WTC11 (cell line): ENCODE results near the gene ZFHX3. TPM values are rescaled to one million over a fixed set of nuclear protein-coding genes. Genes with fewer than 3 reads are reported as not detected.

ENCODE experiments used
- ATAC-seq: fragments of 200-7000 bp; cut with Tn5 transposase; 2 replicates; pipeline ENCODE4 v1.10.0; 2021; ENCODE audit warnings: mild to moderate bottlenecking, moderate library complexity
- CTCF ChIA-PET: fragments of 300-600 bp; sonication (Branson Sonifier 250); formaldehyde crosslinking; loops from one replicate; lab custom pipeline; 2021; ENCODE audit warnings: antibody characterized with exemption; lab: Charles Lee
- POLR2A ChIA-PET: fragments of 350-600 bp; sonication (Branson Sonifier 250); formaldehyde crosslinking; loops from one replicate; lab custom pipeline; 2021; ENCODE audit warnings: antibody characterized with exemption; lab: Charles Lee
- DNase-seq: peaks from one replicate; pipeline ENCODE4 v3.0.0; 2021; ENCODE audit warnings: low spot score
- H3K27ac Mint-ChIP-seq: 2 replicates; pipeline ENCODE4 v1.8.0; 2021; ENCODE audit warnings: mixed read lengths
- H3K27me3 Mint-ChIP-seq: 2 replicates; pipeline ENCODE4 v1.8.0; 2021; ENCODE audit warnings: low read depth, mild to moderate bottlenecking, moderate library complexity, mixed read lengths
- H3K36me3 Mint-ChIP-seq: 2 replicates; pipeline ENCODE4 v1.8.0; 2021; ENCODE audit warnings: mixed read lengths
- H3K4me1 Mint-ChIP-seq: 2 replicates; pipeline ENCODE4 v1.8.0; 2022; ENCODE audit warnings: mixed read lengths
- H3K4me3 Mint-ChIP-seq: 2 replicates; pipeline ENCODE4 v1.8.0; 2021; ENCODE audit warnings: mild to moderate bottlenecking, moderate library complexity, mixed read lengths
- H3K9me3 Mint-ChIP-seq: 2 replicates; pipeline ENCODE4 v1.8.0; 2021; ENCODE audit warnings: mixed read lengths
- E2F4 ChIP-seq: sonication (generic); formaldehyde crosslinking; IDR thresholded peaks from 2 replicates; pipeline ENCODE4 v1.8.1; 2022; ENCODE audit warnings: low read depth, mild to moderate bottlenecking, moderate library complexity, missing genetic modification reagents, borderline replicate concordance
- E2F5 ChIP-seq: sonication (generic); formaldehyde crosslinking; IDR thresholded peaks from 2 replicates; pipeline ENCODE4 v1.8.1; 2022; ENCODE audit warnings: mild to moderate bottlenecking, moderate library complexity, missing genetic modification reagents
- FOXP1 ChIP-seq: sonication (generic); formaldehyde crosslinking; IDR thresholded peaks from 2 replicates; pipeline ENCODE4 v1.8.0; 2022; ENCODE audit warnings: missing genetic modification reagents, mild to moderate bottlenecking, moderate library complexity, borderline replicate concordance
- HMGXB4 ChIP-seq: sonication (generic); formaldehyde crosslinking; IDR thresholded peaks from 2 replicates; pipeline ENCODE4 v1.8.1; 2023; ENCODE audit warnings: mild to moderate bottlenecking, moderate library complexity, missing genetic modification reagents
- IRF2 ChIP-seq: sonication (generic); formaldehyde crosslinking; IDR thresholded peaks from 2 replicates; pipeline ENCODE4 v1.8.0; 2022; ENCODE audit warnings: low read depth, missing genetic modification reagents, borderline replicate concordance
- KAT7 ChIP-seq: sonication (generic); formaldehyde crosslinking; IDR thresholded peaks from 2 replicates; pipeline ENCODE4 v1.8.1; 2023; ENCODE audit warnings: missing genetic modification reagents, mild to moderate bottlenecking, borderline replicate concordance
- NFYB ChIP-seq: sonication (generic); formaldehyde crosslinking; conservative IDR thresholded peaks from 2 replicates; pipeline ENCODE4 v1.8.0; 2022; ENCODE audit warnings: low read depth, missing genetic modification reagents
- OVOL2 ChIP-seq: fragments of 250-450 bp; sonication (Bioruptor Pico); IDR thresholded peaks from 2 replicates; pipeline ENCODE4 v1.9.0; 2021; ENCODE audit warnings: mild to moderate bottlenecking, borderline replicate concordance
- RELA ChIP-seq: sonication (generic); formaldehyde crosslinking; IDR thresholded peaks from 2 replicates; pipeline ENCODE4 v1.8.1; 2022; ENCODE audit warnings: missing genetic modification reagents, mild to moderate bottlenecking, borderline replicate concordance
- SOX15 ChIP-seq: fragments of 250-450 bp; sonication (Bioruptor Pico); IDR thresholded peaks from 2 replicates; pipeline ENCODE4 v1.9.0; 2021; ENCODE audit warnings: mild to moderate bottlenecking
- TEAD4 ChIP-seq: sonication (generic); formaldehyde crosslinking; IDR thresholded peaks from 2 replicates; pipeline ENCODE4 v1.8.0; 2022; ENCODE audit warnings: mild to moderate bottlenecking, missing genetic modification reagents
- ZNF121 ChIP-seq: sonication (generic); formaldehyde crosslinking; IDR thresholded peaks from 2 replicates; pipeline ENCODE4 v1.8.0; 2023; ENCODE audit warnings: missing genetic modification reagents
- ZNF317 ChIP-seq: sonication (generic); formaldehyde crosslinking; IDR thresholded peaks from 2 replicates; pipeline ENCODE4 v1.8.1; 2023; ENCODE audit warnings: low read depth, mild to moderate bottlenecking, moderate library complexity, missing genetic modification reagents, borderline replicate concordance
- total RNA-seq: library from RNA; stranded (reverse); gene quantifications from 3 replicates; pipeline ENCODE4 v1.2.3, GENCODE V29; 2021
- TF ChIP-seq, protein P1 (sequence below): sonication (generic); formaldehyde crosslinking; conservative IDR thresholded peaks from 2 replicates; pipeline ENCODE4 v1.8.1; 2023; ENCODE audit warnings: mild to moderate bottlenecking, low read depth, missing genetic modification reagents, moderate library complexity
- TF ChIP-seq, protein P2 (sequence below): sonication (generic); formaldehyde crosslinking; IDR thresholded peaks from 2 replicates; pipeline ENCODE4 v1.8.1; 2023; ENCODE audit warnings: mild to moderate bottlenecking, missing genetic modification reagents
- TF ChIP-seq, protein P3 (sequence below): sonication (generic); formaldehyde crosslinking; IDR thresholded peaks from 2 replicates; pipeline ENCODE4 v1.8.0; 2022; ENCODE audit warnings: mild to moderate bottlenecking, missing genetic modification reagents

ZFHX3 gene
- total RNA-seq, 1 experiment from 2014 or later = 5.7 TPM

- no peak for TF ChIP-seq ZNF121 (CRISPR knock-in tag)
- TF ChIP-seq RELA = no peak
- TF ChIP-seq, all 79 proteins: peak for 0
Observed at GRCh38 chr16:72952404-72952803, 95.5 kb downstream of the ZFHX3 start (continued).

DNA sequence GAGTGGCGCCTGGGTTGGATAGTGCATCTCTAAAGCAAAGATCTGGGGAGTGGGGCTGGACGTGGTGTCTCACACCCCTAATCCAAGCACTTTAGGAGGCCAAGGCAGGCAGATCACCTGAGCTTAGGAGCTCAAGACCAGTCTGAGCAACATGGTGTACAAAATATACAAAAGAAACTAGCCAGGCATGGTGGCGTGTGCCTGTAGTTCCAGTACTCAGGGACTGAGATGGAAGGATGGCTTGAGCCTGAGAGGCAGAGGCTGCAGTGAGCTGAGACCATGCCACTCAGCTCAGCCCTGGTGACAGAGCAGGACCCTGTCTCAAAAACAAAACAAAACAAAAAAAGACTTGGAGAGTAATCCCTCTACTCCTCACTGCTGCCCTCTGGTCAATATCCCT is 96.0 kb downstream of the ZFHX3 start:
- ChIA-PET CTCF (interaction anchor here (1.4 kb wide), 1 partner anchor 60 kb away, joined by 4 read pairs; no protein-coding TSS in a partner anchor), POLR2A (no interaction called here)
- ATAC-seq (no peak), DNase-seq (no peak)
- no peaks in the 10 kb centered on the region; the same call in 1 of the 2 replicates for H3K9me3 Mint-ChIP-seq
- no peak for TF ChIP-seq SOX15 (CRISPR knock-in tag)
- TF ChIP-seq, protein P1, sequence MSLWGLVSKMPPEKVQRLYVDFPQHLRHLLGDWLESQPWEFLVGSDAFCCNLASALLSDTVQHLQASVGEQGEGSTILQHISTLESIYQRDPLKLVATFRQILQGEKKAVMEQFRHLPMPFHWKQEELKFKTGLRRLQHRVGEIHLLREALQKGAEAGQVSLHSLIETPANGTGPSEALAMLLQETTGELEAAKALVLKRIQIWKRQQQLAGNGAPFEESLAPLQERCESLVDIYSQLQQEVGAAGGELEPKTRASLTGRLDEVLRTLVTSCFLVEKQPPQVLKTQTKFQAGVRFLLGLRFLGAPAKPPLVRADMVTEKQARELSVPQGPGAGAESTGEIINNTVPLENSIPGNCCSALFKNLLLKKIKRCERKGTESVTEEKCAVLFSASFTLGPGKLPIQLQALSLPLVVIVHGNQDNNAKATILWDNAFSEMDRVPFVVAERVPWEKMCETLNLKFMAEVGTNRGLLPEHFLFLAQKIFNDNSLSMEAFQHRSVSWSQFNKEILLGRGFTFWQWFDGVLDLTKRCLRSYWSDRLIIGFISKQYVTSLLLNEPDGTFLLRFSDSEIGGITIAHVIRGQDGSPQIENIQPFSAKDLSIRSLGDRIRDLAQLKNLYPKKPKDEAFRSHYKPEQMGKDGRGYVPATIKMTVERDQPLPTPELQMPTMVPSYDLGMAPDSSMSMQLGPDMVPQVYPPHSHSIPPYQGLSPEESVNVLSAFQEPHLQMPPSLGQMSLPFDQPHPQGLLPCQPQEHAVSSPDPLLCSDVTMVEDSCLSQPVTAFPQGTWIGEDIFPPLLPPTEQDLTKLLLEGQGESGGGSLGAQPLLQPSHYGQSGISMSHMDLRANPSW (CRISPR knock-in tag) = no peak
- TF ChIP-seq E2F4 = no peak
- TF ChIP-seq FOXP1 (CRISPR knock-in tag) = no peak
- TF ChIP-seq E2F5 (CRISPR knock-in tag) = no peak
- no peak for TF ChIP-seq KAT7 (CRISPR knock-in tag)
- TF ChIP-seq, protein P2, sequence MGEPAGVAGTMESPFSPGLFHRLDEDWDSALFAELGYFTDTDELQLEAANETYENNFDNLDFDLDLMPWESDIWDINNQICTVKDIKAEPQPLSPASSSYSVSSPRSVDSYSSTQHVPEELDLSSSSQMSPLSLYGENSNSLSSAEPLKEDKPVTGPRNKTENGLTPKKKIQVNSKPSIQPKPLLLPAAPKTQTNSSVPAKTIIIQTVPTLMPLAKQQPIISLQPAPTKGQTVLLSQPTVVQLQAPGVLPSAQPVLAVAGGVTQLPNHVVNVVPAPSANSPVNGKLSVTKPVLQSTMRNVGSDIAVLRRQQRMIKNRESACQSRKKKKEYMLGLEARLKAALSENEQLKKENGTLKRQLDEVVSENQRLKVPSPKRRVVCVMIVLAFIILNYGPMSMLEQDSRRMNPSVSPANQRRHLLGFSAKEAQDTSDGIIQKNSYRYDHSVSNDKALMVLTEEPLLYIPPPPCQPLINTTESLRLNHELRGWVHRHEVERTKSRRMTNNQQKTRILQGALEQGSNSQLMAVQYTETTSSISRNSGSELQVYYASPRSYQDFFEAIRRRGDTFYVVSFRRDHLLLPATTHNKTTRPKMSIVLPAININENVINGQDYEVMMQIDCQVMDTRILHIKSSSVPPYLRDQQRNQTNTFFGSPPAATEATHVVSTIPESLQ (CRISPR knock-in tag) = no peak
- TF ChIP-seq HMGXB4 (CRISPR knock-in tag) = no peak
- no peak for TF ChIP-seq ZNF317
- no peak for TF ChIP-seq TEAD4 (CRISPR knock-in tag)
- TF ChIP-seq IRF2 = no peak
- TF ChIP-seq, protein P3, sequence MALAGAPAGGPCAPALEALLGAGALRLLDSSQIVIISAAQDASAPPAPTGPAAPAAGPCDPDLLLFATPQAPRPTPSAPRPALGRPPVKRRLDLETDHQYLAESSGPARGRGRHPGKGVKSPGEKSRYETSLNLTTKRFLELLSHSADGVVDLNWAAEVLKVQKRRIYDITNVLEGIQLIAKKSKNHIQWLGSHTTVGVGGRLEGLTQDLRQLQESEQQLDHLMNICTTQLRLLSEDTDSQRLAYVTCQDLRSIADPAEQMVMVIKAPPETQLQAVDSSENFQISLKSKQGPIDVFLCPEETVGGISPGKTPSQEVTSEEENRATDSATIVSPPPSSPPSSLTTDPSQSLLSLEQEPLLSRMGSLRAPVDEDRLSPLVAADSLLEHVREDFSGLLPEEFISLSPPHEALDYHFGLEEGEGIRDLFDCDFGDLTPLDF (CRISPR knock-in tag) = no peak
- TF ChIP-seq OVOL2 (CRISPR knock-in tag) = no peak
- no peak for TF ChIP-seq NFYB
- peaks cover 8% of the 10 kb centered on the region for H3K36me3 Mint-ChIP-seq
- no peaks in the 10 kb centered on the region; the same call in 1 of the 2 replicates for H3K27me3 Mint-ChIP-seq
- H3K27ac Mint-ChIP-seq = no peak overlapping the region
- peaks cover 21% of the 10 kb centered on the region for H3K4me1 Mint-ChIP-seq
- H3K4me3 Mint-ChIP-seq = no peak overlapping the region
